Measurements from ENCODE around the gene RPS15. TPM values are rescaled to one million over a fixed set of nuclear protein-coding genes. Genes with fewer than 3 reads are reported as not detected.

Gene RPS15
- total RNA-seq, 1 experiment from 2014 or later, result 1,862 TPM

DNA sequence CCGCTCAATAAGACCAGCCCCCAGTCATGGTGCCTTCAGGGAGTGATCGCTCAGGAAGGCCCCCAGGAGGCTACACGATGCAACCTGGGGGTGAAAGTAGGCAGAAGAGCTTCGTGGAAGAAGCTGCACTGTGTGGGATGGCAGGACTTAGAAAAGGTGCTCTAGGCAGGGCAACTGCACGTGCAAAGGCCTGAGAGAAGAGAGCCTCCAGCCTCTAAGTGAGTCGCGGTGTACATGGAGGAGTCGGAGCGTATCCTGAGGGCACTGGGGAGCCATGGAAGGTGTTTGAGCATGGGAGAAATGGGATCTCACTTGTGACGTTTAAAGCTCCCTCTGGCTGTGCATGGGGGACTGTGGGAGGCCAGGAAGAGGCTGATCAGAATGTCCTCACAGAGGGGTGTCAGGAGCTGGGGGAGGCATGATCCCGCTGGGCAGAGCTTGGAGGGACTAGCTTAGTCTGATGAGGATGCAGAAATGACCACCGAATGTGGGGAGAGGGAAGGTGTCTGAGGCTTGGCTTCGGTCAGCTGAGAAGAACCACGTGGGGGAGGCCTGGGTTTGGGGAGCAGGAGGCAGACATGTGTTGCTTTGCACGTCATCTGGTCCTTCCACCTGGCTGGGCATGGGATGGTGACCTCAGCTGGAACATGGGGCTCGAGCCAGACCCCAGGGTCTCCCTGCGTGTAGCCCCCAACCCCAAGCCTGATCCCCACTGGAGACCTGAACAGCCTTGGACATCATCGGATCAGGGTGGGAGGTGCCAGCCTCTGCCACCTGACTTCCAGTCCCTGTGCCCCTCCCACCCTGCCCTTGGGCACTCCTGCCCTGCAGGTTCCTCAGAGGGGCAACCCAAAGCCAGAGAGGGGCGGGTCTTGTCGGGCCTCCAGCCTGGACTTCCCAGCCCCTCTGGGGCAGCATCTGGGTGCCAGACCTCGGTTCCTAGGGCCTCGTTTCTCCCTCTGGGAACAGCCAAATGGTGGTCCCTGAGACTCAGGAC, 12.8 kb downstream of the RPS15 start:
- Histone ChIP-seq H3K9ac (ENCODE audit: low read length) (no peak overlapping the region), H2AFZ (ENCODE audit: low read depth, low read length, poor library complexity, severe bottlenecking) (no peak overlapping the region), H3K36me3 (ENCODE audit: control insufficient read depth in 1 of 2, insufficient read depth in 2 of 2, low read length in 2 of 2) (no peaks in the 10 kb centered on the region), H3K9me2 (ENCODE audit: insufficient read depth) (no peaks in the 10 kb centered on the region), H4K20me1 (ENCODE audit: insufficient read depth) (no peaks in the 10 kb centered on the region), H3K4me2 (ENCODE audit: low read length) (no peak overlapping the region), H3K4me1 (ENCODE audit: control insufficient read depth in 1 of 2, insufficient read depth in 2 of 2, low read length in 2 of 2) (peaks cover 18 to 40% of the 10 kb centered on the region in 2 experiments), H3K27ac (ENCODE audit: low read depth, low read length) (no peak overlapping the region), H3K9me3 (ENCODE audit: control insufficient read depth in 1 of 2, insufficient read depth in 1 of 2, low read depth in 1 of 2, low read length in 2 of 2) (no peaks in the 10 kb centered on the region), H3K79me2 (ENCODE audit: insufficient read depth, low read length) (no peaks in the 10 kb centered on the region), H3K4me3 (replicated peaks in 1 of 2; ENCODE audit: low read depth in 1 of 2, low read length in 2 of 2) (no peak overlapping the region), H3K27me3 (ENCODE audit: insufficient read depth, low read length) (no peaks in the 10 kb centered on the region; the same call in 1 of the 2 replicates)
- ChIA-PET CTCF (no interaction called here), RAD21 (ENCODE audit: low non-redundant PET in 1 of 2, low total read pairs in 2 of 2, uncharacterized antibody in 2 of 2, unreplicated experiment in 2 of 2) (interaction anchor here in 1 of 2 experiments (0.5 kb wide), 1 partner anchor 95 kb away, joined by 4 read pairs; no protein-coding TSS in a partner anchor), POLR2A (no interaction called here)
- no TSS peak for BruUV-seq (replicated peaks)
- intact Hi-C loops (cut with micrococcal nuclease), result no loop called here
- DNase-seq (ENCODE audit: low read depth, low spot score) (no peak), ATAC-seq (no peak)
- TF ChIP-seq, protein P1, sequence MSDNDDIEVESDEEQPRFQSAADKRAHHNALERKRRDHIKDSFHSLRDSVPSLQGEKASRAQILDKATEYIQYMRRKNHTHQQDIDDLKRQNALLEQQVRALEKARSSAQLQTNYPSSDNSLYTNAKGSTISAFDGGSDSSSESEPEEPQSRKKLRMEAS (IDR thresholded peaks at IDR 0.05), result no peak
- no peak for TF ChIP-seq ZNF274 (IDR thresholded peaks at IDR 0.05; ENCODE audit: low read depth, low read length)
- TF ChIP-seq ZFX (IDR thresholded peaks at IDR 0.05), result no peak
- TF ChIP-seq SIN3A (IDR thresholded peaks at IDR 0.05; ENCODE audit: low read depth), result no peak
- no peak for TF ChIP-seq POLR2AphosphoS5 (IDR thresholded peaks at IDR 0.05; ENCODE audit: low read depth, low read length)
- TF ChIP-seq, protein P2, sequence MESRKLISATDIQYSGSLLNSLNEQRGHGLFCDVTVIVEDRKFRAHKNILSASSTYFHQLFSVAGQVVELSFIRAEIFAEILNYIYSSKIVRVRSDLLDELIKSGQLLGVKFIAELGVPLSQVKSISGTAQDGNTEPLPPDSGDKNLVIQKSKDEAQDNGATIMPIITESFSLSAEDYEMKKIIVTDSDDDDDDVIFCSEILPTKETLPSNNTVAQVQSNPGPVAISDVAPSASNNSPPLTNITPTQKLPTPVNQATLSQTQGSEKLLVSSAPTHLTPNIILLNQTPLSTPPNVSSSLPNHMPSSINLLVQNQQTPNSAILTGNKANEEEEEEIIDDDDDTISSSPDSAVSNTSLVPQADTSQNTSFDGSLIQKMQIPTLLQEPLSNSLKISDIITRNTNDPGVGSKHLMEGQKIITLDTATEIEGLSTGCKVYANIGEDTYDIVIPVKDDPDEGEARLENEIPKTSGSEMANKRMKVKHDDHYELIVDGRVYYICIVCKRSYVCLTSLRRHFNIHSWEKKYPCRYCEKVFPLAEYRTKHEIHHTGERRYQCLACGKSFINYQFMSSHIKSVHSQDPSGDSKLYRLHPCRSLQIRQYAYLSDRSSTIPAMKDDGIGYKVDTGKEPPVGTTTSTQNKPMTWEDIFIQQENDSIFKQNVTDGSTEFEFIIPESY (IDR thresholded peaks at IDR 0.05; ENCODE audit: extremely low read depth, insufficient replicate concordance, low read length), result no peak
- TF ChIP-seq FOSL1 (IDR thresholded peaks at IDR 0.05; ENCODE audit: low read depth), result no peak
- TF ChIP-seq EGR1 (IDR thresholded peaks at IDR 0.05; ENCODE audit: low read depth), result no peak
- no peak for TF ChIP-seq YY1 (IDR thresholded peaks at IDR 0.05; ENCODE audit: extremely low read depth, insufficient replicate concordance, low read depth, low read length)
- TF ChIP-seq CBX3 (IDR thresholded peaks at IDR 0.05; ENCODE audit: low read depth), result no peak
- TF ChIP-seq CEBPB (IDR thresholded peaks at IDR 0.05; ENCODE audit: low read depth), result no peak
- no peak for TF ChIP-seq JUND (IDR thresholded peaks at IDR 0.05)
- TF ChIP-seq POLR2A (IDR thresholded peaks at IDR 0.05; ENCODE audit: borderline replicate concordance, extremely low read depth, insufficient read depth, insufficient read length), result no peak
- TF ChIP-seq, protein P3, sequence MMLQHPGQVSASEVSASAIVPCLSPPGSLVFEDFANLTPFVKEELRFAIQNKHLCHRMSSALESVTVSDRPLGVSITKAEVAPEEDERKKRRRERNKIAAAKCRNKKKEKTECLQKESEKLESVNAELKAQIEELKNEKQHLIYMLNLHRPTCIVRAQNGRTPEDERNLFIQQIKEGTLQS (IDR thresholded peaks at IDR 0.05), result no peak
- TF ChIP-seq ELF1 (IDR thresholded peaks at IDR 0.05; ENCODE audit: borderline replicate concordance, low read depth), result no peak
